Measurements from ENCODE around the gene SSX2IP.
"Not testable (repeated sequence)": the region's sequence is repeated elsewhere in the genome, so short reads cannot be mapped to it uniquely, and the experiment has no call there.

SSX2IP gene
- total RNA-seq = 9.7 to 10.5 (median 9.7) reads per million in 3 donors

DNA sequence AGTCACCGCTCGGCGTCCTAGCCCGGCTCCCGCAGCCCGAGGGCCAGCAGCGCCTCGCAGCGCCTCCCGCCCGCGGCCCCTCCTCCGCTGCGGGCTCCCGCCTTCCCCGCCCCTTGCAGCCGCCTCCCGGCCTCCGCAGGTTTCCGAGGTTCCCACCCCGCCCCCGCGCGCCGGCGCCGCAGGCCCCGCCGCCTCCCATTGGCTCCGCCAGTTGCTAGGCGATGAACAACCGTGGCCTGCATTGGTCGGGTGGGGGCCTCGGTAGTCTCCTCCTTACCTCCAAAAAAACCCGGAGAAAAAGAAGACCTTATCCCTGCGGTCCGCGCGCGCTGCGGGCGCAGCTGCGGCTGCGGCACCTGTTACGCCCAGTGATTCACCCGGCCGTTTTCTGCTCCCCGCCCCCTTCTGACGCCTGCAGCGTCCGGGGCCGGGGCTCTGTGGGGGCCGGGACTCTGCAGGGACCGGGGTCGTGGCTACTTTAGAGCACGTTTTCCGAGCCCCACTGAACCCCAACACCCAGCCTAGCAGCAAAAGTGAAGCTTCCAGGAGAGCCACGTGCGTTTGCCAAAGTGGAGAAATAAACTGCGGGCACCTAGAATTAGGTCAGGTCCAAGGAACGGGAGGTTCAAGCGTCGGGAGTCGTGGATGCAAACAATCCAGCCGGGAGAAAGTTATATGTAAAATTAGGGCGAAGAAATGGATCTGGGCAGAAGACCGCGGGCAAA, at the start of gene SSX2IP:
SSX2IP (minus strand) TSS at position 65 of the 725 bp plus-strand sequence. CDS start 19,242 bp downstream, outside the sequence.
- Histone ChIP-seq H3K27ac (ENCODE audit: insufficient read depth, low read length, poor library complexity, severe bottlenecking) (peak within 1 kb of the TSS; percentile 78), H3K36me3 (ENCODE audit: control insufficient read depth, insufficient read depth, low read length) (no peaks in the 10 kb centered on the region), H3K4me1 (ENCODE audit: control insufficient read depth, insufficient read depth, low read length, poor library complexity, severe bottlenecking) (peaks cover 22% of the 10 kb centered on the region), H3K9me3 (ENCODE audit: control insufficient read depth, low read length) (no peaks in the 10 kb centered on the region), H3K27me3 (replicated peaks; ENCODE audit: control insufficient read depth, insufficient read depth, low read length, poor library complexity, severe bottlenecking) (no peaks in the 10 kb centered on the region), H3K4me3 (ENCODE audit: insufficient read depth, low read depth, low read length, poor library complexity, severe bottlenecking) (peak within 1 kb of the TSS; percentile 79)
- DNase-seq = peak; percentile 99 to 100 (median 99)

GRCh38 chr1:84738237-84738636, 48.0 kb upstream of the SSX2IP start:
- Histone ChIP-seq H3K9me3 (ENCODE audit: control insufficient read depth, low read length) (no peaks in the 10 kb centered on the region), H3K4me3 (ENCODE audit: insufficient read depth, low read depth, low read length, poor library complexity, severe bottlenecking) (no peak overlapping the region), H3K27ac (ENCODE audit: insufficient read depth, low read length, poor library complexity, severe bottlenecking) (no peak overlapping the region), H3K27me3 (replicated peaks; ENCODE audit: control insufficient read depth, insufficient read depth, low read length, poor library complexity, severe bottlenecking) (no peaks in the 10 kb centered on the region), H3K4me1 (ENCODE audit: control insufficient read depth, insufficient read depth, low read length, poor library complexity, severe bottlenecking) (no peaks in the 10 kb centered on the region), H3K36me3 (ENCODE audit: control insufficient read depth, insufficient read depth, low read length) (no peaks in the 10 kb centered on the region)
- no peak for DNase-seq

GRCh38 chr1:84737590-84737989, 47.3 kb upstream of the SSX2IP start:
- DNase-seq = no peak
- no peak overlapping the region for H3K4me3 ChIP-seq (ENCODE audit: insufficient read depth, low read depth, low read length, poor library complexity, severe bottlenecking)
- no peaks in the 10 kb centered on the region for H3K36me3 ChIP-seq (ENCODE audit: control insufficient read depth, insufficient read depth, low read length)
- H3K9me3 ChIP-seq (ENCODE audit: control insufficient read depth, low read length) = no peaks in the 10 kb centered on the region
- H3K27me3 ChIP-seq (replicated peaks; ENCODE audit: control insufficient read depth, insufficient read depth, low read length, poor library complexity, severe bottlenecking) = no peaks in the 10 kb centered on the region
- H3K4me1 ChIP-seq (ENCODE audit: control insufficient read depth, insufficient read depth, low read length, poor library complexity, severe bottlenecking) = no peaks in the 10 kb centered on the region
- no peak overlapping the region for H3K27ac ChIP-seq (ENCODE audit: insufficient read depth, low read length, poor library complexity, severe bottlenecking)

DNA sequence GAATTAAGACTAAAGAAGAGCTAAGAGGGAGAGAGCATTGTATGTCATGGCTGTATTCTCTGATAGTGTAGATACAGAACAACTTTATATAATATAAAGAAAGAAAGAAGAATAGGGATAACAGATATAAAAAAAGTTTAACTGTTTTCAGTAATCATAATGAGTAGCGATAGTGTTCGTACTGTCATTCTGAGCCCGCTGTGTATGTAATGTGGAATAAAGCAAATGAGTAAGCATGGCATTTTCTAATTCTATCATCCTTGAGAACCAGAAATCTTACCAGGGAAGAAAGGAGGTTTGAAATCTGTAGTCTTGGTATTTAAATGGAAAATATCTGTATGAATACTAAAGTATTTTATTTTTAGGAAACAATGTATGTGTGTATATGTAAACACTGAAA, 46.7 kb upstream of the SSX2IP start:
- no peaks in the 10 kb centered on the region for H3K9me3 ChIP-seq (ENCODE audit: control insufficient read depth, low read length)
- no peak for DNase-seq
- no peak overlapping the region for H3K27ac ChIP-seq (ENCODE audit: insufficient read depth, low read length, poor library complexity, severe bottlenecking)
- no peaks in the 10 kb centered on the region for H3K4me1 ChIP-seq (ENCODE audit: control insufficient read depth, insufficient read depth, low read length, poor library complexity, severe bottlenecking)
- no peaks in the 10 kb centered on the region for H3K27me3 ChIP-seq (replicated peaks; ENCODE audit: control insufficient read depth, insufficient read depth, low read length, poor library complexity, severe bottlenecking)
- H3K4me3 ChIP-seq (ENCODE audit: insufficient read depth, low read depth, low read length, poor library complexity, severe bottlenecking) = no peak overlapping the region
- no peaks in the 10 kb centered on the region for H3K36me3 ChIP-seq (ENCODE audit: control insufficient read depth, insufficient read depth, low read length)

- Histone ChIP-seq H3K36me3 (ENCODE audit: control insufficient read depth, insufficient read depth, low read length) (no peaks in the 10 kb centered on the region), H3K4me3 (ENCODE audit: insufficient read depth, low read depth, low read length, poor library complexity, severe bottlenecking) (no peak overlapping the region), H3K27me3 (replicated peaks; ENCODE audit: control insufficient read depth, insufficient read depth, low read length, poor library complexity, severe bottlenecking) (no peaks in the 10 kb centered on the region), H3K27ac (ENCODE audit: insufficient read depth, low read length, poor library complexity, severe bottlenecking) (no peak overlapping the region), H3K9me3 (ENCODE audit: control insufficient read depth, low read length) (no peaks in the 10 kb centered on the region), H3K4me1 (ENCODE audit: control insufficient read depth, insufficient read depth, low read length, poor library complexity, severe bottlenecking) (no peaks in the 10 kb centered on the region)
- no peak for DNase-seq
Measured at GRCh38 chr1:84736445-84736844, 46.2 kb upstream of the SSX2IP start.

DNA sequence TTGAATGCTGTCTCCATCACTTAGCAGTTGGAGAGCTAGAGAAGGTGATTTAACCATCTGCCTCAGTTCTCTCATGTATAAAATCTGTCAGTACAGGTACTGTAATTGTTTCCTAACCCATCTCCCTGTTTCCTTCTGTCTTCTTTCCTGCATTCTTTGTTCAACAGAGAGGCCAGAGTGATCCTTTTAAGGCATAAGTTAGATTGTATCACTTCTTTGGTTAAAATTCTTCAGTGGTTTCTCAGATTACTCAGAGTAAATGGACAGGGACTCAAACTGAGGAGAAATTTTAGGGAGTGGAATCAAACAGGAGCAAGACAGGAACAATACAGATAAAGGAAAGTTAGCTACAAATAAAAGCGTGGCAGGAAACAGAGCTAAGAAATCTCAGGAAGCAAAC, 45.2 kb upstream of the SSX2IP start:
- DNase-seq = no peak
- H3K4me3 ChIP-seq (ENCODE audit: insufficient read depth, low read depth, low read length, poor library complexity, severe bottlenecking) = no peak overlapping the region
- no peaks in the 10 kb centered on the region for H3K36me3 ChIP-seq (ENCODE audit: control insufficient read depth, insufficient read depth, low read length)
- no peaks in the 10 kb centered on the region for H3K4me1 ChIP-seq (ENCODE audit: control insufficient read depth, insufficient read depth, low read length, poor library complexity, severe bottlenecking)
- no peaks in the 10 kb centered on the region for H3K27me3 ChIP-seq (replicated peaks; ENCODE audit: control insufficient read depth, insufficient read depth, low read length, poor library complexity, severe bottlenecking)
- no peaks in the 10 kb centered on the region for H3K9me3 ChIP-seq (ENCODE audit: control insufficient read depth, low read length)
- H3K27ac ChIP-seq (ENCODE audit: insufficient read depth, low read length, poor library complexity, severe bottlenecking) = no peak overlapping the region

- no peak overlapping the region for H3K4me3 ChIP-seq (ENCODE audit: insufficient read depth, low read depth, low read length, poor library complexity, severe bottlenecking)
- no peaks in the 10 kb centered on the region for H3K4me1 ChIP-seq (ENCODE audit: control insufficient read depth, insufficient read depth, low read length, poor library complexity, severe bottlenecking)
- no peak overlapping the region for H3K27ac ChIP-seq (ENCODE audit: insufficient read depth, low read length, poor library complexity, severe bottlenecking)
- no peaks in the 10 kb centered on the region for H3K9me3 ChIP-seq (ENCODE audit: control insufficient read depth, low read length)
- DNase-seq = no peak
- H3K27me3 ChIP-seq (replicated peaks; ENCODE audit: control insufficient read depth, insufficient read depth, low read length, poor library complexity, severe bottlenecking) = no peaks in the 10 kb centered on the region
- no peaks in the 10 kb centered on the region for H3K36me3 ChIP-seq (ENCODE audit: control insufficient read depth, insufficient read depth, low read length)
Measured at GRCh38 chr1:84732520-84732919, 42.3 kb upstream of the SSX2IP start.

DNA sequence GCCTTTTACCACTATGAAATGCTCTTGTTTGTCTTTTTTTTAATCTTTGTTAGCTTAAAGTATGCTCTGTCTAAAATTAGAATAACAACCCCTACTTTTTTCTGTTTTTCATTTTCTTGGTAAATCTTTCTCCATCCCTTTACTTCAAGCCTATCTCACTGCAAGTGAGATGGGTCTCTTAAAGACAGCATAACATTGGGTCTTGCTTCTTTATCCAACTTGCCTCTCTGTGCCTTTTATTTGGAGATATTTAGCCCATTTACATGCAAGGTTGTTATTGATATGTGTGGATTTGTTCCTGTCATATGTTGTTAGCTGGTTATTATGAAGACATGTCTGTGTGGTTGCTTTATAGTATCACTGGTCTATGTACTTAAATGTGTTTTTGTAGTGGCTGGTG, 41.3 kb upstream of the SSX2IP start:
- Histone ChIP-seq H3K9me3 (ENCODE audit: control insufficient read depth, low read length) (no peaks in the 10 kb centered on the region), H3K4me3 (ENCODE audit: insufficient read depth, low read depth, low read length, poor library complexity, severe bottlenecking) (no peak overlapping the region), H3K36me3 (ENCODE audit: control insufficient read depth, insufficient read depth, low read length) (no peaks in the 10 kb centered on the region), H3K27me3 (replicated peaks; ENCODE audit: control insufficient read depth, insufficient read depth, low read length, poor library complexity, severe bottlenecking) (no peaks in the 10 kb centered on the region), H3K27ac (ENCODE audit: insufficient read depth, low read length, poor library complexity, severe bottlenecking) (no peak overlapping the region), H3K4me1 (ENCODE audit: control insufficient read depth, insufficient read depth, low read length, poor library complexity, severe bottlenecking) (no peaks in the 10 kb centered on the region)
- DNase-seq = no peak

GRCh38 chr1:84727711-84728110, 37.5 kb upstream of the SSX2IP start:
- not testable (repeated sequence) for H3K36me3 ChIP-seq (ENCODE audit: control insufficient read depth, insufficient read depth, low read length); H3K27me3 ChIP-seq (replicated peaks; ENCODE audit: control insufficient read depth, insufficient read depth, low read length, poor library complexity, severe bottlenecking); H3K27ac ChIP-seq (ENCODE audit: insufficient read depth, low read length, poor library complexity, severe bottlenecking); H3K9me3 ChIP-seq (ENCODE audit: control insufficient read depth, low read length); H3K4me1 ChIP-seq (ENCODE audit: control insufficient read depth, insufficient read depth, low read length, poor library complexity, severe bottlenecking); DNase-seq; H3K4me3 ChIP-seq (ENCODE audit: insufficient read depth, low read depth, low read length, poor library complexity, severe bottlenecking)

DNA sequence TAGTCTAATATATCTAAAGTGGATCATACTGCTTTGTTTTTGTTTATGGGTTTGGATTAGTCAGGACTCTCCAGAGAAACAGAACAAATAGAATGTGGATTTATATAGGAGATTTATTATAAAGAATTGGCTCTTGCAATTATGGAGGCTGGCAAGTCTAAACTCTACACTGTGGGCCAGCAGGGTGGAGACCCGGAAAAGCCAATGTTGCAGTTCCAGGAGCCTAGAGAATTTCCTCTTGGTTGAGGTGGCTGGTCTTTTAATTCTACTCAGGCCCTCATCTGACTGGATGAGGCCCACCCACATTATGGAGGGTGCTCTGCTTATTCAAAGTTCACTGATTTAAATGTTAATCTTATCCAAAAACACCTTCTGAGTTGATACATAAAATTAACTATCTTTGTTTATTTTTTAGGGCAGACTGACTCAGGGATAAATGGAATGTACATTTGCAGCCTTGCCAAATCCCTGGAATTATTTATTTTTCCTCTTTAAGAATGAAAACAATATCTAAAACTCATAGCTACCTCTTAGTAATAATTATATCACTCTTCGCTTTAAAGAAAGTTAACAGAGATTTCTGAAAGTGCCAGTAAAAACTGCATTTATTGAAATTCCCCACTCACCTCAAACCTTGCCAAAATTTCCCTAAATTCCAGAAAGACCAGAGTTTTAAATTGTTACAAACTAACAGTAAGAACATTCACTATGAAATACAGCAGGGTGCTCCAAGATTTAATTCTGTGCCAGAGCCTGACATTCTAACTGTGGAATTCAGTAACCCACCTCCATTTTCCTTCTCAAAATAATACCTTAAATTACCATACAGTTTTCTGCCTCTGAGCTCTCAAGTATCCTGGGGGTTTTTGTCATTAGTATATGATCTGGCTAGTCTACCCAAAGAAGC, 36.6 kb upstream of the SSX2IP start:
- no peak for DNase-seq
- H3K27me3 ChIP-seq (replicated peaks; ENCODE audit: control insufficient read depth, insufficient read depth, low read length, poor library complexity, severe bottlenecking) = no peaks in the 10 kb centered on the region
- no peaks in the 10 kb centered on the region for H3K9me3 ChIP-seq (ENCODE audit: control insufficient read depth, low read length)
- no peak overlapping the region for H3K4me3 ChIP-seq (ENCODE audit: insufficient read depth, low read depth, low read length, poor library complexity, severe bottlenecking)
- no peaks in the 10 kb centered on the region for H3K4me1 ChIP-seq (ENCODE audit: control insufficient read depth, insufficient read depth, low read length, poor library complexity, severe bottlenecking)
- H3K36me3 ChIP-seq (ENCODE audit: control insufficient read depth, insufficient read depth, low read length) = no peaks in the 10 kb centered on the region
- H3K27ac ChIP-seq (ENCODE audit: insufficient read depth, low read length, poor library complexity, severe bottlenecking) = no peak overlapping the region

All from effector memory CD4-positive, alpha-beta T cell (primary cell).